IPS DF 4.7 (cell line): ENCODE data around the gene SUMF2.
"Not testable (repeated sequence)": the region's sequence is repeated elsewhere in the genome, so short reads cannot be mapped to it uniquely, and the experiment has no call there.

Source experiments
- DNase-seq: peaks from one replicate; pipeline ENCODE4 v3.0.0-alpha.2; 2013; ENCODE audit warnings: low spot score; ENCODE audit errors: extremely low read depth

Gene SUMF2

DNA sequence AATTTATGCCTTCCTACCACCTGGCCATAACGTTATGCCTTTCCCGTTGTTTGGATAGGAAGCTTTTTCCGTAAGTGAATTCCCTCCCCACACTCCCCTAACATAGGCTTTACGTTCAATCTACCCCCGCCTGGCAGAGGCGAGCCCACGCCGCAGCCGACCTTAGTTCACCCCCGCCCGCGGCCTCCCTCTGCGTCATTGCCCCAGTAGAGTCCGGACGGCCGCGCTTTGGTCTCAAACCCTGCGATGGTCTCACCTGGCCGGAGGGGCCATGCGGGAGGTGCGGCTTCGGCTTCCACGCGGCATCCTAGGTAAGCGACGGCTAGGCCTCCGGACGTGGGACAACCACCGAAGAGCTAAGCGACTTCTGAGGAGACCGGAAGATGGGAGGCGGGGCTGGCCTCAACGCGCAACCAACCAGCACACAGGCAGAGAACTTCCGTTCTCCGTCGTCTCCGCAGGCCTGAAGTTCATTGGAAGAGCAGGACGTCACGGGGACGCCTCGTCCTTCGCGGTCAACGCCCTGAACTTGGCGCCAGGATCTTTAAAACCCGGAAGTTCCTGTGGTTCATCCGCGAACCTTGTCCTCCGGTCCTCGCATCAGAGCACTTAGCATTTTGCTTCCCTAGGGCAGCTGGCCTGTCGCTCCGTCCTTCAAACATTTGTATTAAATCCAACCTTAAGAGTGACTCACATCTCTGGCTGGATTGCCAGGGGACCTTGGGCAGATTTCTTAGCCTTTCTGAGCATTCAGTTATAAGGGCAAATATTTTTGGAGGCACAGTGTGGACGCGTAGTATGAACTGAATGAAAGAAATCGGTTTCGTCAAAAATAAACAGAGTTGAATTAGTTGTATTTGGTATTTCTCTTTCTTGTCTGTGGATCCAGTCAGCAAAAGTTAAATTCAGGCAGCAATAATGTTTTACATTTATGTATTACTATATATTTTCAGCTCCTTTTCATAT lies 42.3 kb downstream of the SUMF2 start, which contains the start of gene CHCHD2:
CHCHD2 (minus strand) TSS at position 369 of the 966 bp plus-strand sequence; CDS start at position 306, 63 bp downstream.
- no peak for DNase-seq

DNA sequence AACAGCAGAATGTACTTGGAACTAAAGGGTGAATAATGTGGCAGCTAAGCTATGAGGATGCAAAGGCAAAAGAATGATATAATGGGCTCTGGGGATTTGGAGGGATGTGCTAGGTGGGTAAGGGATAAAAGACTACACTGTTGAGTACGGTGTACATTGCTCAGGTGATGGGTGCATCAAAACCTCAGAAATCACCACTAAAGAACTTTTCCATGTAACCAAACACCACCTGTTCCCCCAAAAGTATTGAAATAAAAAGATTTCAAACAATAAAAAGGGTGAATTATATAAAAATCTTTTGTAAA lies 43.8 kb downstream of the SUMF2 start:
- DNase-seq: no peak

DNA sequence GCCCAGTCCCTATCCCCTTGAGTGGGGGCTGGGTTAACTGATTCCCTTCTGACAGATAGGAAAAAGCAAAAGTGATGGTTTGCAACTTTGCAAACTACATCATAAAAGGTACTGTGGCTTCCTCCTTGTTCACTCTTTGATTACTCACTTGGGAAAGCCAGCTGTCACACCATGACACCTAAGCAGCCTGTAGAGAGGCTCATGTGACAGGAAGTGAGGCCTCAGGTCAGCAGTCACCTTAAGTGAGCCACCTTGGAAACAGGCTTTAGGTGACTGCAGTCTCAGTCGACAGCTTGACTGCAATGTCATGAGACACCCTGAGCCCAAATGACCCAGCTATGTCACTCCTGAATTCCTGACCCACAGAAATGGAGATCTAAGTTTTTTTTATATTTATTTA lies 46.5 kb downstream of the SUMF2 start:
- DNase-seq: no peak

DNA sequence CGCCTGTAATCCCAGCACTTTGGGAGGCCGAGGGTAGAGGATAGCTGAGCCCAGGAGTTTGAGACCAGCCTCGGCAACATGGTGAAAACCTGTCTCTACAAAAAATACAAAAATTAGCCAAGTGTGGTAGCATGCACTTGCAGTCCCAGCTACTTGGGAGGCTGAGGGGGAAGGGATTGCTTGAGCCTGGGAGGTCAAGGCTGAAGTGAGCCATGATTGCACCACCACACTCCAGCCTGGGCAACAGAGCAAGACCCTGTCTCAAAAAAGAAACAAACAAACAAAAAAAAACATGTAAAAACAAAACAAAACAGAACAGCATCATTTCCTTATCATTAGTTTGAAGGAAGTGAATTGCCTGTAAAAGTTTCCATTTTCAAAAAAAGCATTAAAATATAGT lies 48.2 kb downstream of the SUMF2 start:
- not testable (repeated sequence) for DNase-seq

DNA sequence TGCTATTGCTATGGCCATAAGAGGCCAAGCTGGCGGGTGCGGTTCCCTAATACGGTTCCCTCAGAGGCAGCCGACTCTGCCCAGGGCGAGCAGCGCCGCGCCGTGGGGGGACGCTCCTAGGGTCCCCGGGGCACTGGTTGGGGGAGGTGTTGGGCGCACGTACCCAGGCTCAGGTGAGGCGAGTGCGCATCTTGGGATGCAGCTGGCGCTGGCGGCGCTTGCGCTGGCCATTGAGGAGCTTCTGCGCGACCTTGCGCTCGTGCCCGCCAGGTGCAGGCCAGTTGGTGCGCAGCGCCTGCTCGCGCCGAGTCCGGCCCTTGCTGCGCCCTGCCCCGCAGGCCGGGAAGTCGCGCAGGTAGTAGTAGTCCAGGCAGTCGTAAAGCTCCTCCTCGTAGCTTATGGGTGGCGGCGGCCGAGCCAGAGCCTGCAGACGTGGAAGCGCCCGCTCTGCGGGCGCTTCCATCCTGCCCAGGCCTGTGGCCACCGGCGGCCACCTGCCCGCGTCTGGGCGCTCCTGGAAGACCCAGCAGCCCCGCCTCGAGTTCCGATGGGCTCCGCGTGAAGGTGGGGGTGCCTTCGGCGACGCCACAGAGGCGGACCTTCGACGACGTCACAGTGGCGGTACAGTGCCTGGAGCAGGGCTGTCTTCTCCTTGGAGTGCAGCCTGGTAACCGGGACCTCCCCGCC lies 51.9 kb downstream of the SUMF2 start, which contains the start of gene NUPR2:
NUPR2 (minus strand) TSS at position 566 of the 687 bp plus-strand sequence; CDS start at position 463, 103 bp downstream.
- DNase-seq: no peak

DNA sequence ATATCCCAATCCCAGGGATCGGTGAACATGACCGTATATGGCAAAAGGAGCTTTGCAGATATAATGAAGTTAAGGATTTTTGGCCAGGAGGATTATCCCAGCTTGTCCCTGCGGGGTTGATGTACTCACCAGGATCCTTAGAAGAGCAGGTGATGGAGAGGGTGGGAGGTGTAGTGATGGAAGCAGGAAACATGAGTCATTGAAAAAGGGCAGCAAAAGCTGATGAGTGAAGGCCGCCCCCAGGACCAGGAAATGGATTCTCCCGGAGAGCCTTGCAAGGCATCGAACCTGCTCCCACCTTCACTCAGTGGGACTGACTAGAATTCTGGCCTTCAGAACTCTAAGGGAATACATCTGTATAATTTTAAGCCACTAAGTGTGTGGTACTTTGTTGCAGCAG lies 57.4 kb downstream of the SUMF2 start:
- no peak for DNase-seq

DNA sequence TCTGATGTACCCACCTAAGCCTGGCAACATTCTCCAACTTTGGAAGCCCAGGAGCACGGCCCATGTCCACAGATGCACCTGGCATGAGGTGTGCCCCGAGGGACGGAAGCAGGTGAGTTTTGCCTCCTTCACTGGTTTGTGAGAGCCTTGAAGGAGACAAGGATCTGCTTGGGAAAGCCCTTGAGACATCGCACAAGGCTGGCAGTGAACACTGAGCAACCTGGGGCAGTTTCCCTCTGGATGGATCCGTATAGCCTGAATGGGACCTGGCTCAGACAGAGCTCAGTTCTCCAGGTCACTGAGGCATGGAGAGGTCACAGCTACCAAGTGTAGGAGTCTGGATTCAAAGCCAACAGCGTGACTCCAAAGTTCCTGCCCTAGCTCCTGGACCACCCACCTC lies 60.9 kb downstream of the SUMF2 start:
- DNase-seq: no peak

DNA sequence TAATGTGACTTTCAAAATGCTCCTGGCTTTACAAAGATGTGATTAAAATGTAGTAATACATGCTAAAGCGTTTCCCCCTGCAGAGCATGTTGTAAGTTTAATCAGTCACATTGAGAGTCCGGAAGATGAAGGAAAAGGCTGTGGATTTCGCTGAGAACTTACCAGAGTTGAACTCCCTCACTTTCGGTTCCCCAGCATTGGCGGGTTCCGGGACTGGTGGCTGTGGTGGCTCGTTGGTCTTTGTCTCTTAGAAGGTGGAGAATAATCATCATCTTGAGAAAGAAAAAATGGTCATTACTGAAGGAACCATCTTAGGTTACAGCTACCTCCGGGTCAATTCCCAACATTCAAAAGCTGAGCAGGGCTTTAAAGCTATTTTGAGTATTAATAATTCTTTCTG lies 61.7 kb downstream of the SUMF2 start:
- DNase-seq: no peak

DNA sequence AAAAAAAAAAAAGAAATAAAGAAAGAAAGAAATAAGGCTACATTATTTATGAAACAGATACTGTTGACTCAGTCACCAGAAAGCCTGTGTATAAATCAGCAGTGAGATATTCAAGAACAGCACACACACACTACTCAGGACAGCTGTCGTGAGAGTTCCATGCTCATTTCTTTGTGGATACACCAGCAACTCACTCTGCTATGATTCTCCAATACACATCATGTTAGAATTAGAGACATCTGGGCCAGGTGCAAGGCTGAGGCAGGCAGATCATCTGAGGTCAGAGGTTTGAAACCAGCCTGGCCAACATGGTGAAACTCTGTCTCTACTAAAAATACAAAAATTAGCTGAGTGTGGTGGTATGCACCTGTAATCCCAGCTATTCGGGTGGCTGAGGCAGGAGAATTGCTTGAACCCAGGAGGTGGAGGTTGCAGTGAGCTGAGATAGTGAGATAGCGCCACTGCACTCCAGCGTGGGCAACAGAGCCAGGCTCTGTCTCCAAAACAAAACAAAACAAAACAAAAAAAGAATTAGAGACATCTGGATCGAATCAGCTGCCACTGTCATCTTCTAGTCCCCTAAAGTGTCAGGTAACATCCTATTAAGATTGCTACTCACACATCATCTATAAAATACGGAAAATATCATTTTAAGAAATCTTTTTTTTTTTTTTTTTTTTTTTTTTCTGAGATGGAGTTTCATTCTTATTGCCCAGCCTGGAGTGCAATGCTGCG lies 63.3 kb downstream of the SUMF2 start:
- DNase-seq: no peak
